ENCODE measurements around the gene ITPR3.

Gene ITPR3

GRCh38 chr6:33705955-33706725 is 85.0 kb downstream of the ITPR3 start:
- no peaks in the 10 kb centered on the region for H3K9me3 Mint-ChIP-seq
- peaks cover 41% of the 10 kb centered on the region for H3K4me1 Mint-ChIP-seq (ENCODE audit: low read depth)
- no peak overlapping the region for H3K27ac Mint-ChIP-seq
- H3K4me3 Mint-ChIP-seq, result no peak overlapping the region
- no peaks in the 10 kb centered on the region for H3K27me3 Mint-ChIP-seq
- peaks cover 56% of the 10 kb centered on the region for H3K36me3 Mint-ChIP-seq (ENCODE audit: low read depth)

GRCh38 chr6:33707771-33708170 is 86.6 kb downstream of the ITPR3 start:
- no peak overlapping the region for H3K27ac Mint-ChIP-seq
- peaks cover 46% of the 10 kb centered on the region for H3K36me3 Mint-ChIP-seq (ENCODE audit: low read depth)
- no peaks in the 10 kb centered on the region for H3K9me3 Mint-ChIP-seq
- H3K27me3 Mint-ChIP-seq, result no peaks in the 10 kb centered on the region
- H3K4me3 Mint-ChIP-seq, result no peak overlapping the region
- peaks cover 45% of the 10 kb centered on the region for H3K4me1 Mint-ChIP-seq (ENCODE audit: low read depth)

GRCh38 chr6:33708516-33709204 is 87.5 kb downstream of the ITPR3 start:
- Mint-ChIP-seq H3K27me3 (no peaks in the 10 kb centered on the region), H3K4me1 (ENCODE audit: low read depth) (peaks cover 45% of the 10 kb centered on the region), H3K27ac (no peak overlapping the region), H3K36me3 (ENCODE audit: low read depth) (peaks cover 42% of the 10 kb centered on the region), H3K4me3 (no peak overlapping the region), H3K9me3 (no peaks in the 10 kb centered on the region)

GRCh38 chr6:33709605-33710295 is 88.6 kb downstream of the ITPR3 start:
- Mint-ChIP-seq H3K36me3 (ENCODE audit: low read depth) (peaks cover 41% of the 10 kb centered on the region), H3K27ac (no peak overlapping the region), H3K9me3 (no peaks in the 10 kb centered on the region), H3K4me1 (ENCODE audit: low read depth) (peaks cover 45% of the 10 kb centered on the region), H3K27me3 (no peaks in the 10 kb centered on the region), H3K4me3 (peak overlapping the region; percentile 92)

GRCh38 chr6:33710296-33711121 is 89.4 kb downstream of the ITPR3 start:
- Mint-ChIP-seq H3K4me1 (ENCODE audit: low read depth) (peaks cover 45% of the 10 kb centered on the region), H3K36me3 (ENCODE audit: low read depth) (peaks cover 41% of the 10 kb centered on the region), H3K4me3 (peak overlapping the region; percentile 92), H3K9me3 (no peaks in the 10 kb centered on the region), H3K27me3 (no peaks in the 10 kb centered on the region), H3K27ac (peak overlapping the region; percentile 98)

GRCh38 chr6:33711140-33712129 is 90.3 kb downstream of the ITPR3 start, which contains the start of gene UQCC2:
UQCC2 (minus strand) TSS chr6:33711700; CDS start chr6:33711686, 14 bp downstream.
- H3K36me3 Mint-ChIP-seq (ENCODE audit: low read depth), result peaks cover 39% of the 10 kb centered on the region
- peaks cover 45% of the 10 kb centered on the region for H3K4me1 Mint-ChIP-seq (ENCODE audit: low read depth)
- peak within 1 kb of the TSS; percentile 92 for H3K4me3 Mint-ChIP-seq
- peak within 1 kb of the TSS; percentile 98 for H3K27ac Mint-ChIP-seq
- no peaks in the 10 kb centered on the region for H3K27me3 Mint-ChIP-seq
- H3K9me3 Mint-ChIP-seq, result no peaks in the 10 kb centered on the region

GRCh38 chr6:33712914-33713313 is 91.8 kb downstream of the ITPR3 start:
- H3K36me3 Mint-ChIP-seq (ENCODE audit: low read depth), result peaks cover 32% of the 10 kb centered on the region
- no peaks in the 10 kb centered on the region for H3K9me3 Mint-ChIP-seq
- H3K4me1 Mint-ChIP-seq (ENCODE audit: low read depth), result peaks cover 39% of the 10 kb centered on the region
- no peak overlapping the region for H3K27ac Mint-ChIP-seq
- no peak overlapping the region for H3K4me3 Mint-ChIP-seq
- no peaks in the 10 kb centered on the region for H3K27me3 Mint-ChIP-seq

GRCh38 chr6:33713786-33714185 is 92.7 kb downstream of the ITPR3 start:
- peaks cover 23% of the 10 kb centered on the region for H3K36me3 Mint-ChIP-seq (ENCODE audit: low read depth)
- no peaks in the 10 kb centered on the region for H3K9me3 Mint-ChIP-seq
- H3K4me3 Mint-ChIP-seq, result no peak overlapping the region
- H3K4me1 Mint-ChIP-seq (ENCODE audit: low read depth), result peaks cover 32% of the 10 kb centered on the region
- H3K27me3 Mint-ChIP-seq, result no peaks in the 10 kb centered on the region
- H3K27ac Mint-ChIP-seq, result no peak overlapping the region

GRCh38 chr6:33714385-33715040 is 93.4 kb downstream of the ITPR3 start:
- Mint-ChIP-seq H3K4me3 (no peak overlapping the region), H3K27me3 (no peaks in the 10 kb centered on the region), H3K9me3 (no peaks in the 10 kb centered on the region), H3K36me3 (ENCODE audit: low read depth) (peaks cover 16% of the 10 kb centered on the region), H3K27ac (no peak overlapping the region), H3K4me1 (ENCODE audit: low read depth) (peaks cover 24% of the 10 kb centered on the region)

- peaks cover 8% of the 10 kb centered on the region for H3K4me1 Mint-ChIP-seq (ENCODE audit: low read depth)
- H3K9me3 Mint-ChIP-seq, result no peaks in the 10 kb centered on the region
- H3K4me3 Mint-ChIP-seq, result no peak overlapping the region
- H3K27me3 Mint-ChIP-seq, result peaks cover 5% of the 10 kb centered on the region
- H3K36me3 Mint-ChIP-seq (ENCODE audit: low read depth), result no peaks in the 10 kb centered on the region
- H3K27ac Mint-ChIP-seq, result no peak overlapping the region
Observed at GRCh38 chr6:33716379-33716778, 95.3 kb downstream of the ITPR3 start.

GRCh38 chr6:33716890-33717632 is 95.9 kb downstream of the ITPR3 start:
- no peaks in the 10 kb centered on the region for H3K9me3 Mint-ChIP-seq
- no peak overlapping the region for H3K4me3 Mint-ChIP-seq
- no peaks in the 10 kb centered on the region for H3K36me3 Mint-ChIP-seq (ENCODE audit: low read depth)
- H3K4me1 Mint-ChIP-seq (ENCODE audit: low read depth), result peaks cover 1% of the 10 kb centered on the region
- H3K27ac Mint-ChIP-seq, result no peak overlapping the region
- peaks cover 10% of the 10 kb centered on the region for H3K27me3 Mint-ChIP-seq

- Mint-ChIP-seq H3K4me1 (ENCODE audit: low read depth) (peaks cover under 1% of the 10 kb centered on the region), H3K9me3 (no peaks in the 10 kb centered on the region), H3K36me3 (ENCODE audit: low read depth) (no peaks in the 10 kb centered on the region), H3K27ac (no peak overlapping the region), H3K27me3 (peaks cover 10% of the 10 kb centered on the region), H3K4me3 (no peak overlapping the region)
Observed at GRCh38 chr6:33717934-33718455, 96.9 kb downstream of the ITPR3 start.

Measured in stimulated activated naive CD8-positive, alpha-beta T cell treated with anti-CD3 and anti-CD28 coated beads, Interleukin-15, Interleukin-2, amounts not matched to agents 100 ng/mL and 50 ng/mL, for 24 hours (primary cell).